Activated naive CD8-positive, alpha-beta T cell treated with anti-CD3 and anti-CD28 coated beads for 36 hours (primary cell): ENCODE results near the gene CSMD2. TPM values are rescaled to one million over a fixed set of nuclear protein-coding genes. Genes with fewer than 3 reads are reported as not detected.

Source experiments
- DNase-seq: peaks from one replicate; pipeline ENCODE4 v3.0.0; 2021
- H3K27ac Mint-ChIP-seq: one replicate; pipeline ENCODE4 v1.8.0; 2022; ENCODE audit warnings: mild to moderate bottlenecking, moderate library complexity, mixed read lengths
- H3K27me3 Mint-ChIP-seq: one replicate; pipeline ENCODE4 v1.8.0; 2022; ENCODE audit warnings: mild to moderate bottlenecking, mixed read lengths
- H3K36me3 Mint-ChIP-seq: one replicate; pipeline ENCODE4 v1.8.0; 2021; ENCODE audit warnings: mild to moderate bottlenecking, mixed read lengths
- H3K4me1 Mint-ChIP-seq: one replicate; pipeline ENCODE4 v1.8.0; 2021; ENCODE audit warnings: mixed read lengths
- H3K4me3 Mint-ChIP-seq: one replicate; pipeline ENCODE4 v1.8.0; 2022; ENCODE audit warnings: mild to moderate bottlenecking, moderate library complexity, mixed read lengths
- H3K9me3 Mint-ChIP-seq: one replicate; pipeline ENCODE4 v1.8.0; 2022; ENCODE audit warnings: mixed read lengths
- total RNA-seq, 2 experiments: library from RNA; stranded (reverse); gene quantifications; one replicate each; pipeline ENCODE4 v1.2.3, GENCODE V29; 2021

The CSMD2 gene
- total RNA-seq, 2 experiments from 2014 or later, result not detected

DNA sequence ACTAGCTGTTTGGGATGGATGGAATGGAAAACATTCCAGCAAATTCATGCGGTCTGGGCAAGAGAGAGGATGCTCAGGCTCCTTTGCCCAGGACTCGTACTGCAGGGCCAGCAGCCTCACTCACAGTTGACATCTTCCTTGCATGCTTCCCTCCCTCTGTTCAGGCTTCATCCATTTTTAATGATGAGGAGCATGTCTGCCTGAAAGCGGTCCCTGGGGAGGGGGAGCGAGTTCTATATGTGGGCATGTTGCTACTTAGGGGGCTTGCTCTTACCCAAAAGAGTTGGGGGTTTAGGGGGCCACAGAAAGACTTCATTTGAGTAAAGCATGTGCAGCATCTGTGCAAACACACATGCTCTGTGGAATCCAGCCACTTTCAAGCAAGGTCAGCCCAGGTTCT is 203.0 kb downstream of the CSMD2 start:
- H3K4me3 Mint-ChIP-seq, result no peak overlapping the region
- H3K27ac Mint-ChIP-seq, result no peak overlapping the region
- no peaks in the 10 kb centered on the region for H3K4me1 Mint-ChIP-seq
- DNase-seq, result no peak
- no peaks in the 10 kb centered on the region for H3K36me3 Mint-ChIP-seq
- no peaks in the 10 kb centered on the region for H3K9me3 Mint-ChIP-seq
- no peaks in the 10 kb centered on the region for H3K27me3 Mint-ChIP-seq

DNA sequence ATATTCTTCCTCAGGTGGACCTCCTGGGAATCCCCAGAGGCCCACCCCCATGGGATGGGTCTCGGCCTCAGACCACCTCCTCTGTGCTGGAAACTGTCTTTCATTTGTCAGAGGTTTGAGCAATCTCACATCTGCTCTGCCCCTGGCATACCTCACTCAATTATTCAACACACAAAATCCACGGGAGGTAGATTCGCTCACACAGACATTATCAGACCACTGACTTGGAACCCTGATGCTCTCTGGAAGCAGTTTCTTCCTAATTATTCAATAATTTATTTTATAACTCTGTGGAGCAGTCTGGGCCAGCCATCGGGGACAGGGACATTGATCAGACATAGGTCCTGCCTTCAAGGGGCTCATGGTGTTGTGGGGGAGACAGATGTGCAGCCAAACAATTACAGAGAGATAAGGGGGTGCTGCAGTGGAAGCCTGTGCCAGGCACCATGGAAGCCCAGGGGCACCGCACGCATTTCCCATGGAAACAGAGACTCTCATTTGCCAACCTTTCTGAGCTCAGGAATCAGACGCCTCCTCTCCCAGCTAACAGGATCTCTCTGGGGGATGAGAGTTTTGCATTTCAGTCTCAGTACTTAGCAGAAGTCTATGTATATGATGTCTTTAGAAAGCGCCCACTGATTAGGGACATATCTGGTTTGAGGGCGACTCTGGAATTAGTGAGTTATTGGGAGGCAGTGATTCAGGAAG is 204.7 kb downstream of the CSMD2 start:
- Mint-ChIP-seq H3K36me3 (no peaks in the 10 kb centered on the region), H3K9me3 (no peaks in the 10 kb centered on the region), H3K4me1 (no peaks in the 10 kb centered on the region), H3K4me3 (no peak overlapping the region), H3K27ac (no peak overlapping the region), H3K27me3 (no peaks in the 10 kb centered on the region)
- no peak for DNase-seq

GRCh38 chr1:33957854-33958253 is 207.2 kb downstream of the CSMD2 start:
- Mint-ChIP-seq H3K27me3 (no peaks in the 10 kb centered on the region), H3K4me3 (no peak overlapping the region), H3K4me1 (no peaks in the 10 kb centered on the region), H3K27ac (no peak overlapping the region), H3K36me3 (no peaks in the 10 kb centered on the region), H3K9me3 (no peaks in the 10 kb centered on the region)
- no peak for DNase-seq

- Mint-ChIP-seq H3K4me3 (no peak overlapping the region), H3K9me3 (no peaks in the 10 kb centered on the region), H3K27me3 (no peaks in the 10 kb centered on the region), H3K4me1 (no peaks in the 10 kb centered on the region), H3K27ac (no peak overlapping the region), H3K36me3 (no peaks in the 10 kb centered on the region)
- DNase-seq, result no peak
These were observed 209.9 kb downstream of the CSMD2 start for GRCh38 chr1:33955096-33955495.

DNA sequence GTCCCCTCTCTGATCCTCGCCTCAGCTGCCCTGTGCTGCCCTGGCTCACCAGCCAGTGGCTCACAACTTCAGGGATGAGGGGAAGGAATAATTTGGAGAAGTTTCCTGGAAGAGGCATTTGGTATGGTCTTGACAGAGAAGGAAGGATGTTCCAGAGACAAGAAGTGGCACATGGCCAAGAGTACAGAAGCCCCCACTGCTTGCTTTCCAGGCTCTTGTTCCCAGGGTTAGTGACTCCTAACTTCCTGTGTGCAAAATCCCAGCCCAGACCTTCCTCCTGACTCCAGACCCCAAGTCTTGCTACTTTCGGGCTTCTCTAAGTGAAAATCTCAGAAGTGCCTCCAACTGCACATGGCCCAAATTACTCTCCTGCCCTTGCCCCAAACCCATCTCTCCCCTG is 215.5 kb downstream of the CSMD2 start:
- no peak overlapping the region for H3K4me3 Mint-ChIP-seq
- no peaks in the 10 kb centered on the region for H3K4me1 Mint-ChIP-seq
- no peak for DNase-seq
- H3K27ac Mint-ChIP-seq, result no peak overlapping the region
- H3K9me3 Mint-ChIP-seq, result no peaks in the 10 kb centered on the region
- H3K27me3 Mint-ChIP-seq, result no peaks in the 10 kb centered on the region
- no peaks in the 10 kb centered on the region for H3K36me3 Mint-ChIP-seq

DNA sequence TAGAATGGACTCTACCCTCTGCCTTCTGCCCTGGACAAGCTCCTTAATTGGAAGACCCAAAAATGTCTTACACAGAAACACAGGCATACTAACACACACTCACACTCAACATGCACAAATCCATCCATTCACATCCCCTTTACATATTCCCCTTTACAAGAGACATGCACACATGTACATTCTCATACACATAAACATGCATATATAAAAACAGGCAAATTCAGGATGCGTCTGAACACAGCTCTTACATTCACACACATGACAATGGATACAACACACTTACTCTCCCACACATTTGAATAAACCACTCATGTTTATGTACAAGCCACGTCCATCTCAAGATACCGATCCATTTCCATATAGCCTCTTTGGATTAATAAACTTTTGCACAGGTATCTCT is 216.7 kb downstream of the CSMD2 start:
- Mint-ChIP-seq H3K4me3 (no peak overlapping the region), H3K9me3 (no peaks in the 10 kb centered on the region), H3K27ac (no peak overlapping the region), H3K27me3 (no peaks in the 10 kb centered on the region), H3K36me3 (no peaks in the 10 kb centered on the region), H3K4me1 (no peaks in the 10 kb centered on the region)
- DNase-seq, result no peak

GRCh38 chr1:33946836-33947235 is 218.2 kb downstream of the CSMD2 start:
- H3K27me3 Mint-ChIP-seq, result no peaks in the 10 kb centered on the region
- no peak for DNase-seq

DNA sequence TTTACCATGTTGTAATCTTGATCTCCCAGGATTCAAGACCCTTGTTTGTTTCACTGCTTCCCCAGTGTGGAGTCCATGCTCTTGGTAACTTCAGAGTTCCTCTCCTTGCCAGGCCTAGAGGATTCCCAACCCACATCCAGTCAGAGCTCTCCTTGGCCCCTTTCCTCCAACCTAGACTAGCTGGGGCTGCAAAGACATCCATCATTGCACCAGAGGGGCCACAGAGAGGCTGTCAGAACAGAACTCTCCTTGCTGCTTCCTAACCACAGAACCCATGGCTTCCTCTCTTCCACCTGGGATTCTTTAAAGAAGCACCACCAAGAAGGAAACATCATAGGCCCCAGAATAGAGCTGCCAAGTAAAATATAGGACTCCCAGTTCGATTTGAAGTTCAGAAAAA is 220.2 kb downstream of the CSMD2 start:
- Mint-ChIP-seq H3K4me3 (no peak overlapping the region), H3K9me3 (no peaks in the 10 kb centered on the region), H3K36me3 (no peaks in the 10 kb centered on the region), H3K27ac (no peak overlapping the region), H3K4me1 (no peaks in the 10 kb centered on the region), H3K27me3 (no peaks in the 10 kb centered on the region)
- no peak for DNase-seq

More at GRCh38 chr1:33946836-33947235, 218.2 kb downstream of the CSMD2 start:
- no peak overlapping the region for H3K4me3 Mint-ChIP-seq
- H3K27ac Mint-ChIP-seq, result no peak overlapping the region
- no peaks in the 10 kb centered on the region for H3K4me1 Mint-ChIP-seq
- no peaks in the 10 kb centered on the region for H3K36me3 Mint-ChIP-seq
- no peaks in the 10 kb centered on the region for H3K9me3 Mint-ChIP-seq

DNA sequence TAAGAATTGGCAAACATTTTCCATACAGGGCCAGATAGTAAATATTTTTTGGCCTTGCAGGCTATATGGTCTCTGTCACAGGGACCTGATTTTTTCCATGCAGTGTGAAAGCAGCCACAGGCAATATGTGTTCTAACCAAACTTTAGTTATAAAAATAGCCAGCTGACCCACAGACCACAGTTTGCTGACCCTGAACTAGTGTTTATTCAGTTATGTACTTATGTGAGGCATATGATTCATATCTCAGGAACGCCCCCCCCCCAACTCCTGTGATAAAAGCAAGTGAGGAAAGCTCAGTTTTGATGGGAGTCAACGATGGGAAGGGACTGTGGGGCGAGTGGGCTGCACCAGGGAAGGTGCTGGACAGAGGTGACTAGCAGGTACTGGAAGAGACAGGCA is 221.1 kb downstream of the CSMD2 start:
- Mint-ChIP-seq H3K36me3 (no peaks in the 10 kb centered on the region), H3K4me1 (no peaks in the 10 kb centered on the region), H3K9me3 (peaks cover 2% of the 10 kb centered on the region), H3K27me3 (no peaks in the 10 kb centered on the region), H3K4me3 (no peak overlapping the region), H3K27ac (no peak overlapping the region)
- no peak for DNase-seq

DNA sequence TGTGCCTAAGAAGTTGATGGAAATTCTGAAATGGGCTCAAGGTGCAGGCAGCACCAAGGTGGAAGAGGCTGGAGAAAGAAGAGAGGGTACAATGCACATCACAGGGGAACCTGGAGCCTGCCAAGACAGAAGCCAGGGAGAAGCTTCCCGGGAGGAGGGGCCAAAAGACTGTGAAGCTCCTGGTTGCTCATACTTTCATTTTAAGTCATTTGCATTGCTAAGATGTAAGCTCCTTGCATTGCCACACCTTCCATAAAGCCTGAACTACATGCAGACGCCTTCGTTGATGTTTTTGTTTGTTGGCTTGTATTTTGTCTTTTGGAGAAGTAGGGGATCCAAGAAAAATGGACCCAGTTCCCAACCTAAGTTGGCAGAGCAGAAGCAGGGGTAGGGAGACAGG is 232.2 kb downstream of the CSMD2 start:
- Mint-ChIP-seq H3K4me3 (no peak overlapping the region), H3K27ac (no peak overlapping the region), H3K4me1 (no peaks in the 10 kb centered on the region)

DNA sequence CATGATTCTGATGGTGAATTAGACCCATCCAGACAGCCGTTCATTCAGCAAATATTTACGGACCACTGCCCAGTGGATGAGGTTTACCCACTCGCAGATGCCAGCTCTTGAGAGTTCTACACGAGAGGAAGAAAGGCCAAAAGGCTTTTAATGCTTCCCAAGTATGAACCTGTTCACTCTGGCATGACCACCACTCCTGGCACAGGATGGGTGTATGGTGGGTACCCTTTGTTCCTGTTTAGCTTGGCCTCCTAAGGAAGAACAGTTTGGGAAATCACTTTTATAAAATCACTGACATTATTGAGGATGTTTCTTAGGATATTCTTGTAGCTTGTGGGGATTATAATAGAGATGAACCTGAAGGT is 233.9 kb downstream of the CSMD2 start:
- Mint-ChIP-seq H3K27me3 (peaks cover 15% of the 10 kb centered on the region), H3K36me3 (no peaks in the 10 kb centered on the region), H3K4me3 (no peak overlapping the region), H3K9me3 (no peaks in the 10 kb centered on the region), H3K4me1 (no peaks in the 10 kb centered on the region), H3K27ac (no peak overlapping the region)
- no peak for DNase-seq

More for the DNA sequence above, 232.2 kb downstream of the CSMD2 start:
- Mint-ChIP-seq H3K36me3 (no peaks in the 10 kb centered on the region), H3K27me3 (peaks cover 15% of the 10 kb centered on the region), H3K9me3 (no peaks in the 10 kb centered on the region)
- no peak for DNase-seq

- H3K4me1 Mint-ChIP-seq, result no peaks in the 10 kb centered on the region
- DNase-seq, result no peak
- H3K36me3 Mint-ChIP-seq, result no peaks in the 10 kb centered on the region
- H3K27me3 Mint-ChIP-seq, result peaks cover 15% of the 10 kb centered on the region
- no peak overlapping the region for H3K27ac Mint-ChIP-seq
- peaks cover 2% of the 10 kb centered on the region for H3K9me3 Mint-ChIP-seq
- H3K4me3 Mint-ChIP-seq, result no peak overlapping the region
These were observed 234.5 kb downstream of the CSMD2 start for GRCh38 chr1:33930346-33931110.

DNA sequence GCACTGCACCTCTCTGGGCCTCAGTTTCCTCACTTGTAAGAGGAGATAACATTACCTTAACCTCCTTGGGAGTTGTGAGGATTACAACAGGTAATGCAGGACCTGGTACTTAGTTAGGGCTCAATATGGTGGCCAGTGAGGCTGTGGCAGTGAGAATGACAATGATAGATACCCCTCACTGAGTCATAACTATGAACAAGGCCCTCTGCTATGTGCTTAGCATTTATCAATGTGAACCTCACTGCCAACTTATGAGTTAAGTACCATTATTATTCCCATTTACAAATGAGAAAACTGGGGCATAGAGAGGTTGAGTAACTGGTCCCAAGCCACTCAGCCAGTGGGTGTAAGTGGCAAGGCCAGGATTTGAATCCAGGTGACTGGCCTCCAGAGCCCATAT is 236.8 kb downstream of the CSMD2 start:
- Mint-ChIP-seq H3K9me3 (peaks cover 3% of the 10 kb centered on the region), H3K27me3 (peaks cover 15% of the 10 kb centered on the region), H3K36me3 (no peaks in the 10 kb centered on the region), H3K4me1 (no peaks in the 10 kb centered on the region), H3K4me3 (no peak overlapping the region), H3K27ac (no peak overlapping the region)
- no peak for DNase-seq

- DNase-seq, result no peak
- no peak overlapping the region for H3K4me3 Mint-ChIP-seq
- H3K27ac Mint-ChIP-seq, result no peak overlapping the region
- no peaks in the 10 kb centered on the region for H3K36me3 Mint-ChIP-seq
- H3K4me1 Mint-ChIP-seq, result no peaks in the 10 kb centered on the region
- H3K27me3 Mint-ChIP-seq, result peaks cover 11% of the 10 kb centered on the region
- peaks cover 5% of the 10 kb centered on the region for H3K9me3 Mint-ChIP-seq
These were observed 237.3 kb downstream of the CSMD2 start for GRCh38 chr1:33927721-33928120.

DNA sequence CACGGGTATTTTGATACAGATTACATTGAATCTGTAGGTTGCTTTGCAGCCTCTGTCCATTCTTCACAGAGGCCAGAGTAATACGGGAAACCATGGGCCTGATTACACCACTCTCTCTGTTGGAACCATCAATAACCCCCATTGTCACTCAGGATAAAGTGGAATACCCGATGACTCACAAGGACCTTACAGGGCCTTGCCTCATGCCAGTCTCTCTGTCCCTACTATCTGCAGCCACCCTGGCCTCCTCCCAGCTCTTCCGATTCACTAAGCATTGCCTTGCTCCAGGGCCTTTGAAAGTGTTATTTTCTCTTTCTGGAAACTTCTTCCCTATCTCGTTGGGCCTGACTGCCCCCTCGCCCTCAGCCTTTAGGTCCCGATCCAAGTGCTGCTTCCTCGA is 239.4 kb downstream of the CSMD2 start:
- Mint-ChIP-seq H3K9me3 (peaks cover 5% of the 10 kb centered on the region), H3K4me3 (no peak overlapping the region), H3K36me3 (no peaks in the 10 kb centered on the region), H3K27ac (no peak overlapping the region), H3K4me1 (no peaks in the 10 kb centered on the region), H3K27me3 (peaks cover 4% of the 10 kb centered on the region)
- DNase-seq, result no peak

DNA sequence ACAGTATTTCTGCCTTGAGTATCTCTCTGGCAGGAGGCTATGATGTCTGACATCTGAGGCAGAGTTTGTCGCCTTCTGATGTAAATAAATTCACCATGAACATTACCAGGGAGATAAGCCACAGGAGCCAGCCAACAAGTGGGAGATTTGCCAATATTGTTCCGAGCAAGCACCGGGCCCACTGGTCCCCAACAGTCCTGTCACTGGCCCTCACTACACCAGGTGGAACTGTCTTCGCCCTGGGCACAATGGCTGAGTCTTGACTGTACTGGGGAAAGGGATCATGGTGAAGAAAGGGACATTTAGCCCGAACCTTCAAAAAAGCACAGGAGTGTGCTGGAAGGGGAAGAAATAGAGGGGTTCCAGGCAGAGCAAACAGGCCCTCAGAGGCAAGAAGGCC is 243.7 kb downstream of the CSMD2 start:
- Mint-ChIP-seq H3K27me3 (no peaks in the 10 kb centered on the region), H3K36me3 (no peaks in the 10 kb centered on the region), H3K4me1 (no peaks in the 10 kb centered on the region), H3K4me3 (no peak overlapping the region), H3K27ac (no peak overlapping the region), H3K9me3 (peaks cover 5% of the 10 kb centered on the region)
- no peak for DNase-seq
